Hepatocyte (in vitro differentiated cells): ENCODE measurements around the gene ACOT8. TPM values are rescaled to one million over a fixed set of nuclear protein-coding genes. Genes with fewer than 3 reads are reported as not detected.
"Not testable (repeated sequence)": the region's sequence is repeated elsewhere in the genome, so short reads cannot be mapped to it uniquely, and the experiment has no call there.

Experiments used
- DNase-seq: peaks from one replicate; pipeline ENCODE4 v3.0.0-alpha.2; 2016; ENCODE audit warnings: low spot score
- H2AFZ ChIP-seq: fragments of 200-600 bp; sonication (generic); 2 replicates; pipeline ENCODE4 v1.6.0; 2016; ENCODE audit warnings: antibody characterized with exemption, mild to moderate bottlenecking
- H3K27ac ChIP-seq: fragments of 200-600 bp; sonication (generic); 2 replicates; pipeline ENCODE4 v1.5.1; 2016; ENCODE audit warnings: mild to moderate bottlenecking
- H3K27me3 ChIP-seq: fragments of 200-600 bp; sonication (generic); 2 replicates; pipeline ENCODE4 v1.6.1; 2016
- H3K36me3 ChIP-seq: fragments of 200-600 bp; sonication (generic); replicated peaks from 2 replicates; pipeline ENCODE4 v1.5.1; 2016; ENCODE audit warnings: low read depth; ENCODE audit not compliant: insufficient read depth
- H3K4me1 ChIP-seq: fragments of 200-600 bp; sonication (generic); 2 replicates; pipeline ENCODE4 v1.5.1; 2016; ENCODE audit warnings: mild to moderate bottlenecking, moderate library complexity; ENCODE audit not compliant: insufficient read depth
- H3K4me2 ChIP-seq: fragments of 200-600 bp; sonication (generic); 2 replicates; pipeline ENCODE4 v1.6.0; 2016
- H3K4me3 ChIP-seq: fragments of 200-600 bp; sonication (generic); 2 replicates; pipeline ENCODE4 v1.5.1; 2016; ENCODE audit warnings: mild to moderate bottlenecking
- H3K79me2 ChIP-seq: fragments of 200-600 bp; sonication (generic); 2 replicates; pipeline ENCODE4 v1.6.0; 2017; ENCODE audit warnings: mild to moderate bottlenecking
- H3K9me2 ChIP-seq: fragments of 200-600 bp; sonication (generic); replicated peaks from 2 replicates; pipeline ENCODE4 v1.6.0; 2017; ENCODE audit warnings: mild to moderate bottlenecking; ENCODE audit not compliant: insufficient read depth
- H3K9me3 ChIP-seq: fragments of 200-600 bp; sonication (generic); 2 replicates; pipeline ENCODE4 v1.5.1; 2016; ENCODE audit warnings: low read depth, mild to moderate bottlenecking
- H4K20me1 ChIP-seq: fragments of 200-600 bp; sonication (generic); 2 replicates; pipeline ENCODE4 v1.6.0; 2016; ENCODE audit warnings: mild to moderate bottlenecking; ENCODE audit not compliant: insufficient read depth, poor library complexity, severe bottlenecking
- EZH2 ChIP-seq: fragments of 200-600 bp; sonication (generic); IDR thresholded peaks from 2 replicates; pipeline ENCODE4 v1.6.1; 2016; ENCODE audit warnings: antibody characterized with exemption, mild to moderate bottlenecking, borderline replicate concordance
- EZH2phosphoT487 ChIP-seq: fragments of 200-600 bp; sonication (generic); IDR thresholded peaks from one replicate; pipeline ENCODE4 v1.6.1; 2018; ENCODE audit warnings: antibody characterized with exemption, mild to moderate bottlenecking, low read depth, moderate library complexity; ENCODE audit not compliant: unreplicated experiment, severe bottlenecking
- WGBS: methylation state at CpG from one replicate; pipeline ENCODE4 v1.1.6; 2016; ENCODE audit warnings: low lambda C conversion rate; ENCODE audit errors: missing lambda C conversion rate; 5-methylcytosine and 5-hydroxymethylcytosine counted together
- polyA plus RNA-seq: library from polyadenylated mRNA; unstranded; fragments of >200 nt; fragmentation: Nextera tagmentation; extraction: Ambion mirVana; gene quantifications from 2 replicates; pipeline ENCODE4 v1.2.1, GENCODE V29; 2016
- total RNA-seq: library from RNA; depleted of rRNA; stranded (reverse); fragments of >200 nt; gene quantifications from 2 replicates; pipeline ENCODE4 v1.2.3, GENCODE V29; 2014
- TF ChIP-seq, protein P1 (sequence below): fragments of 200-600 bp; sonication (generic); IDR thresholded peaks from 2 replicates; pipeline ENCODE4 v1.5.1; 2016; ENCODE audit warnings: antibody characterized with exemption, mild to moderate bottlenecking; ENCODE audit not compliant: poor library complexity

The ACOT8 gene
- total and polyA plus RNA-seq, 2 experiments from 2014 or later = 40.6 to 44.0 TPM

DNA sequence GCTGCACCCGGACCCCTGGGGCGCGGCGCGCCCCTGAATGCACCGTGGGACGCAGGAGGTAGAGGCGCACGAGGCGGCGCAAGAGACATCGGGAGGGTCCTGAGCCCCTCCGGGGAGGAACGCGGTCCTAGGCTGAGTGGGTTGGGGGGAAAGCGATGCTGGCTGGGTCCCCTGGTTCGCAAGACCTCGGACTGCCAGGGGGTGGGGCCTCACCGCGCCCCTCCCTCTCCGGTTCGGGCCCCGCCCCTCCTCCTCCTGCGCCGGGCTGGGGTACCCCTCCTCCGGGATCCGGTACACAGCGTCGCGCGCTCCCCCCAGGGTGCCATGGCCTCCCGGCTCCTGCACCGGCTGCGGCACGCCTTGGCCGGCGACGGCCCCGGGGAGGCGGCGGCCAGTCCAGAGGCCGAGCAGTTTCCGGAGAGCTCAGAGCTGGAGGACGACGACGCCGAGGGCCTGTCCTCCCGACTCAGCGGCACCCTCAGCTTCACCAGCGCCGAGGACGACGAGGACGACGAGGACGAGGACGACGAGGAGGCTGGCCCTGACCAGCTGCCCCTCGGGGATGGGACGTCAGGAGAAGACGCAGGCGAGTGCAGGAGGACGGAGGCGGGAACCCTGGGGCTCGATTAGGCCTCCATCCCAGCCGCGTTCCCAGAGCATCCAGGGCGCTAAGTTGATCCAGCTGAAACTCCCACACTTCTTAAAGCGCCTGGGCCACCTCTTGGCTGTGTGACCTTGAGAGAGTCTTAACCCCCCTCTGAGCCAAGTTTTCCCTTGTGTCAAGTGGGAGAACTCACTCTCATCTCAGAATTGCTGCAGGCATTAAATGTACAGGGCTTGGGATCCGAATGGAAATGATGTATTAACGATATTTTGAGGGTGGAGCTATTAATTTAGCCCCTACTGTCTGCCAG lies 23.1 kb downstream of the ACOT8 start:
- Histone ChIP-seq H3K4me3 (peak overlapping the region; percentile 87), H3K4me2 (peak overlapping the region; percentile 92), H3K27ac (peak overlapping the region; percentile 87), H4K20me1 (no peaks in the 10 kb centered on the region), H2AFZ (peak overlapping the region; percentile 87), H3K9me2 (no peaks in the 10 kb centered on the region), H3K27me3 (no peaks in the 10 kb centered on the region), H3K4me1 (peaks cover 29% of the 10 kb centered on the region), H3K36me3 (no peaks in the 10 kb centered on the region), H3K79me2 (peaks cover 14% of the 10 kb centered on the region), H3K9me3 (no peaks in the 10 kb centered on the region)
- 8% methylated on average over 50 of the region's 71 CpGs for WGBS
- TF ChIP-seq EZH2 = no peak
- TF ChIP-seq, protein P1, sequence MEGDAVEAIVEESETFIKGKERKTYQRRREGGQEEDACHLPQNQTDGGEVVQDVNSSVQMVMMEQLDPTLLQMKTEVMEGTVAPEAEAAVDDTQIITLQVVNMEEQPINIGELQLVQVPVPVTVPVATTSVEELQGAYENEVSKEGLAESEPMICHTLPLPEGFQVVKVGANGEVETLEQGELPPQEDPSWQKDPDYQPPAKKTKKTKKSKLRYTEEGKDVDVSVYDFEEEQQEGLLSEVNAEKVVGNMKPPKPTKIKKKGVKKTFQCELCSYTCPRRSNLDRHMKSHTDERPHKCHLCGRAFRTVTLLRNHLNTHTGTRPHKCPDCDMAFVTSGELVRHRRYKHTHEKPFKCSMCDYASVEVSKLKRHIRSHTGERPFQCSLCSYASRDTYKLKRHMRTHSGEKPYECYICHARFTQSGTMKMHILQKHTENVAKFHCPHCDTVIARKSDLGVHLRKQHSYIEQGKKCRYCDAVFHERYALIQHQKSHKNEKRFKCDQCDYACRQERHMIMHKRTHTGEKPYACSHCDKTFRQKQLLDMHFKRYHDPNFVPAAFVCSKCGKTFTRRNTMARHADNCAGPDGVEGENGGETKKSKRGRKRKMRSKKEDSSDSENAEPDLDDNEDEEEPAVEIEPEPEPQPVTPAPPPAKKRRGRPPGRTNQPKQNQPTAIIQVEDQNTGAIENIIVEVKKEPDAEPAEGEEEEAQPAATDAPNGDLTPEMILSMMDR = no peak
- TF ChIP-seq EZH2phosphoT487 = no peak
- DNase-seq = peak; percentile 81

DNA sequence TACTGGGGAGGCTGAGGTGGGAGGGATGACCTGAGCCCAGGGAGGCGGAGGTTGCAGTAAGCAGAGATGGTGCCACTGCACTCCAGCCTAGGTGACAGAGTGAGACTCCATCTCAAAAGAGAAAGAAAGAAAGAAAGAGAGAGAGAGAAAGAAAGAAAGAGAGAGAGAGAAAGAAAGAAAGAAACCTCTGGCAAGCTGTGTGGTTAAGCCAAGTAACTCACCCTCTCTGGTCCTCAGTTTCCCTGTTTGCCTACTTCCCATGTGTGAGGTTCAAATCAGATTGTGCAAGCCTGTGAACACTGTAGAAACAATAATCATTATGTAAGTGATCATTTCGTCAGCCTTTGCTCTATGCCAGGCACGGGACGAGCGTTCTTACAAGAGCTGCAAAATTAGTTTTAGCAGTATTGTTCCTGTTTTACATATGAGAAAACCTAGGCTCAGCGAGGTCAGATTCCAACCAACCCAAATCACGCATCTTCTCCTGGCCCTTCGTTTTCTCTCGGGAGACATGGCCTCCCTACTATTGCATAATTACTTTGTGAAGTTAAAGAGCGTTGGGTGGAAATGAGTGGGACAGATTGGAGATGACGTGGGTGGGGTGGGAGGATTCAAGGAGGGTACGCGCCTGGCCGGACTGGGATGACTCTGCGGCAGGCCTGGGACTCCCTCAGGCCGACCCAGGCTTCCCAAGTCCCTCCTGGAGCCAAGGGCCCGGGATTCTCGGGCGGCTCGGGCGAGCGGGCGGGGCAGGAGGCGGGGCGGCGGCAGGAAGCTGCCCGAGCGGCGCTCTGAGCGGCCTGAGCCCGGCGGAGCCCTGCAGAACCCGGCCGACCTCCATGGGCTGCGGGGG lies 23.9 kb downstream of the ACOT8 start, which contains the start of gene SNX21:
SNX21 (plus strand) TSS at position 770 of the 853 bp plus-strand sequence. CDS start 121 bp downstream, outside the sequence.
- TF ChIP-seq EZH2 (no peak), EZH2phosphoT487 (no peak)
- TF ChIP-seq, protein P1 = no peak
- 22% methylated on average over 17 of the region's 35 CpGs for WGBS
- H4K20me1 ChIP-seq = no peaks in the 10 kb centered on the region
- H3K79me2 ChIP-seq = peaks cover 12% of the 10 kb centered on the region
- H3K36me3 ChIP-seq = no peaks in the 10 kb centered on the region
- peak within 1 kb of the TSS; percentile 87 for H3K4me3 ChIP-seq
- peaks cover 29% of the 10 kb centered on the region for H3K4me1 ChIP-seq
- peak; percentile 91 for DNase-seq
- H3K9me2 ChIP-seq = no peaks in the 10 kb centered on the region
- no peaks in the 10 kb centered on the region for H3K27me3 ChIP-seq
- H2AFZ ChIP-seq = peak within 1 kb of the TSS; percentile 87
- no peaks in the 10 kb centered on the region for H3K9me3 ChIP-seq
- peak within 1 kb of the TSS; percentile 87 for H3K27ac ChIP-seq
- H3K4me2 ChIP-seq = peak within 1 kb of the TSS; percentile 92

DNA sequence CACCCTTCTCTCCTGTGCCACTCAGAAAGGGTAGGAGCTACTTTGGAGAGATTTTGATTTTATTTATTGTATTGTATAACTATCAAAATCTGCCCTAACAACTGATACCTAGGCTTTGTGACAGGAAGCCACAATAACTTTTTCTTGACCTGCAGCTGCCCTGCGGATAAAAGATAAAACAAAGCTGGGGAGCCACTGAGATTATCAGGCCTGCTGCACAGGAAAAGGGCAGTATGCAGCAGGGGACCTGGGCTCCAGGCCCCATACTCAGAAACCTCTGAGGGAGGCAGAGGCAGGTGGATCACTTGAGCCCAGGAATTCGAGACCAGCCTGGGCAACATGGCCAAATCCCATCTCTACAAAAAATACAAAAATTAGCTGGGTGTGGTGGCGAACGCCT lies 24.6 kb downstream of the ACOT8 start:
- no peak overlapping the region for H3K4me3 ChIP-seq
- no peak for DNase-seq
- peak overlapping the region; percentile 87 for H3K27ac ChIP-seq
- H3K9me3 ChIP-seq = no peaks in the 10 kb centered on the region
- TF ChIP-seq EZH2phosphoT487 (no peak), EZH2 (no peak)
- TF ChIP-seq, protein P1 = no peak
- H3K4me2 ChIP-seq = no peak overlapping the region
- no peaks in the 10 kb centered on the region for H3K27me3 ChIP-seq
- H3K9me2 ChIP-seq = no peaks in the 10 kb centered on the region
- no peaks in the 10 kb centered on the region for H4K20me1 ChIP-seq
- H2AFZ ChIP-seq = peak overlapping the region; percentile 87
- peaks cover 29% of the 10 kb centered on the region for H3K4me1 ChIP-seq
- H3K36me3 ChIP-seq = no peaks in the 10 kb centered on the region
- WGBS = 86% methylated on average over 4 of the region's 4 CpGs
- H3K79me2 ChIP-seq = peaks cover 11% of the 10 kb centered on the region

DNA sequence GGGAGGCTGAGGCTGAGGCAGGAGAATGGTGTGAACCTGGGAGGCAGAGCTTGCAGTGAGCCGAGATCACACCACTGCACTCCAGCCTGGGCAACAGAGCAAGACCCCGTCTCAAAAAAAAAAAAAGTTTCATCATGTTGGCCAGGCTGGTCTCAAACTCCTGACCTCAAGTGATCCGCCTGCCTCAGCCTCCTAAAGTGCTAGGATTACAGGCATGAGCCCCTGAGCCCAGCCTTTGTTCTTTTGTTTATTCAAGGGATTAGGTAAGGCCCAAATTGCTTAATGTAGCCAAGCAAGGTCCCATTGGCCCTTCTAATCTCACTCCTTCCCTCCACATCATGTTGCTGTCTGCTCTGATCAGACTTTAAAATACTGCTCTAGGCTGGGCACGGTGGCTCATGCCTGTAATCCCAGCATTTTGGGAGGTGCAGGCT lies 27.5 kb downstream of the ACOT8 start:
- H3K79me2 ChIP-seq, H3K36me3 ChIP-seq, H3K27ac ChIP-seq, DNase-seq, H3K9me3 ChIP-seq, H2AFZ ChIP-seq, H3K27me3 ChIP-seq, H3K4me3 ChIP-seq, H3K4me2 ChIP-seq, H4K20me1 ChIP-seq, H3K9me2 ChIP-seq: not testable (repeated sequence)
- peaks cover 15% of the 10 kb centered on the region for H3K4me1 ChIP-seq
- WGBS = 81% methylated on average over 3 of the region's 4 CpGs
